DOHH2 (cell line): ENCODE measurements around the gene SPTBN4.

ENCODE experiments used
- H3F3A ChIP-seq: fragments of 200-600 bp; sonication (generic), shearing (Covaris generic); 2 replicates; pipeline ENCODE4 v1.6.0; 2016; ENCODE audit warnings: antibody characterized with exemption, mild to moderate bottlenecking; ENCODE audit not compliant: control insufficient read depth, insufficient read depth
- H3K27ac ChIP-seq: fragments of 200-600 bp; sonication (generic); 2 replicates; pipeline ENCODE4 v1.5.1; 2014; ENCODE audit warnings: low read depth, mild to moderate bottlenecking, low read length, moderate library complexity
- H3K27me3 ChIP-seq: fragments of 200-600 bp; sonication (generic); 2 replicates; pipeline ENCODE4 v1.6.1; 2014; ENCODE audit warnings: mild to moderate bottlenecking, low read length, mixed read lengths; ENCODE audit not compliant: control insufficient read depth
- H3K36me3 ChIP-seq: fragments of 200-600 bp; sonication (generic); 2 replicates; pipeline ENCODE4 v1.6.1; 2014; ENCODE audit warnings: mild to moderate bottlenecking, low read length, moderate library complexity, mixed read lengths; ENCODE audit not compliant: control insufficient read depth
- H3K4me1 ChIP-seq: fragments of 200-600 bp; sonication (generic); 2 replicates; pipeline ENCODE4 v1.6.1; 2014; ENCODE audit warnings: mild to moderate bottlenecking, low read length, mixed read lengths; ENCODE audit not compliant: control insufficient read depth
- H3K4me2 ChIP-seq: fragments of 200-600 bp; sonication (generic); 2 replicates; pipeline ENCODE4 v1.6.0; 2014; ENCODE audit warnings: mild to moderate bottlenecking, low read length, moderate library complexity
- H3K4me3 ChIP-seq: fragments of 200-600 bp; sonication (generic); 2 replicates; pipeline ENCODE4 v1.5.1; 2014; ENCODE audit warnings: mild to moderate bottlenecking, low read length, mixed read lengths
- H3K79me2 ChIP-seq: fragments of 200-600 bp; sonication (generic); 2 replicates; pipeline ENCODE4 v1.6.1; 2014; ENCODE audit warnings: mild to moderate bottlenecking, low read length, mixed read lengths; ENCODE audit not compliant: control insufficient read depth
- H3K9me2 ChIP-seq: fragments of 200-600 bp; sonication (generic); replicated peaks from 2 replicates; pipeline ENCODE4 v1.6.1; 2014; ENCODE audit warnings: mild to moderate bottlenecking, low read length, mixed read lengths; ENCODE audit not compliant: control insufficient read depth
- H3K9me3 ChIP-seq: fragments of 200-600 bp; sonication (generic); 2 replicates; pipeline ENCODE4 v1.6.1; 2014; ENCODE audit warnings: antibody characterized with exemption, low read length, mixed read lengths; ENCODE audit not compliant: control insufficient read depth, insufficient read depth
- H4K20me1 ChIP-seq: fragments of 200-600 bp; sonication (generic); 2 replicates; pipeline ENCODE4 v1.6.0; 2014; ENCODE audit warnings: low read depth, mild to moderate bottlenecking, antibody characterized with exemption, low read length, moderate library complexity; ENCODE audit not compliant: control insufficient read depth, insufficient read depth
- CTCF ChIP-seq: fragments of 200-600 bp; sonication (generic); IDR thresholded peaks from one replicate; pipeline ENCODE4 v1.5.1; 2014; ENCODE audit warnings: antibody characterized with exemption, mild to moderate bottlenecking, low read depth, low read length; ENCODE audit not compliant: poor library complexity, severe bottlenecking
- EZH2phosphoT487 ChIP-seq: fragments of 200-600 bp; sonication (generic); IDR thresholded peaks from 2 replicates; pipeline ENCODE4 v1.6.1; 2017; ENCODE audit warnings: borderline replicate concordance, mild to moderate bottlenecking, antibody characterized with exemption, low read length, moderate library complexity, mixed read lengths

SPTBN4 gene

GRCh38 chr19:40524133-40524549 is 57.3 kb downstream of the SPTBN4 start:
- H3K4me2 ChIP-seq: no peak overlapping the region
- TF ChIP-seq EZH2phosphoT487 (no peak), CTCF (no peak)

GRCh38 chr19:40524655-40525054 is 57.9 kb downstream of the SPTBN4 start:
- H4K20me1 ChIP-seq: no peaks in the 10 kb centered on the region
- no peak overlapping the region for H3K4me2 ChIP-seq
- H3K4me1 ChIP-seq: peaks cover 18% of the 10 kb centered on the region
- no peaks in the 10 kb centered on the region for H3K36me3 ChIP-seq
- H3K79me2 ChIP-seq: no peaks in the 10 kb centered on the region
- no peaks in the 10 kb centered on the region for H3K9me2 ChIP-seq
- no peak for TF ChIP-seq CTCF
- TF ChIP-seq EZH2phosphoT487: no peak
- no peaks in the 10 kb centered on the region for H3F3A ChIP-seq
- H3K27ac ChIP-seq: no peak overlapping the region
- H3K9me3 ChIP-seq: no peaks in the 10 kb centered on the region
- H3K4me3 ChIP-seq: no peak overlapping the region
- H3K27me3 ChIP-seq: 0 out of 2 replicates have a peak, but pooled peaks cover 3% of the 10 kb centered on the region

More at GRCh38 chr19:40524133-40524549, 57.3 kb downstream of the SPTBN4 start:
- H3K4me3 ChIP-seq: no peak overlapping the region
- H3K27me3 ChIP-seq: no peaks in the 10 kb centered on the region
- peaks cover 13% of the 10 kb centered on the region for H3K4me1 ChIP-seq
- H3K9me3 ChIP-seq: no peaks in the 10 kb centered on the region
- H3F3A ChIP-seq: no peaks in the 10 kb centered on the region
- no peaks in the 10 kb centered on the region for H3K36me3 ChIP-seq
- H3K79me2 ChIP-seq: no peaks in the 10 kb centered on the region
- no peaks in the 10 kb centered on the region for H3K9me2 ChIP-seq
- H3K27ac ChIP-seq: no peak overlapping the region
- no peaks in the 10 kb centered on the region for H4K20me1 ChIP-seq

GRCh38 chr19:40525234-40526051 is 58.6 kb downstream of the SPTBN4 start:
- 0 out of 2 replicates have a peak, but pooled peaks cover 5% of the 10 kb centered on the region for H3K27me3 ChIP-seq

More at GRCh38 chr19:40525234-40526051, 58.6 kb downstream of the SPTBN4 start:
- Histone ChIP-seq H3K9me2 (no peaks in the 10 kb centered on the region), H3K36me3 (no peaks in the 10 kb centered on the region), H4K20me1 (no peaks in the 10 kb centered on the region), H3K27ac (no peak overlapping the region), H3K4me1 (peaks cover 23% of the 10 kb centered on the region), H3K4me3 (no peak overlapping the region), H3K4me2 (no peak overlapping the region), H3F3A (no peaks in the 10 kb centered on the region), H3K79me2 (no peaks in the 10 kb centered on the region), H3K9me3 (no peaks in the 10 kb centered on the region)
- no peak for TF ChIP-seq CTCF
- TF ChIP-seq EZH2phosphoT487: no peak
